Smooth muscle cell (in vitro differentiated cells): ENCODE results near the gene TDRD9. TPM values are rescaled to one million over a fixed set of nuclear protein-coding genes. Genes with fewer than 3 reads are reported as not detected.

Experiments used
- DNase-seq: peaks from one replicate; lab custom pipeline; 2025; ENCODE audit not compliant: unreplicated experiment; lab: John Stamatoyannopoulos, UW
- H2AFZ ChIP-seq: fragments of 200-600 bp; sonication (generic); 2 replicates; pipeline ENCODE4 v1.6.0; 2016; ENCODE audit warnings: antibody characterized with exemption, low read depth, mild to moderate bottlenecking
- H3F3A ChIP-seq: fragments of 200-600 bp; sonication (generic); 2 replicates; pipeline ENCODE4 v1.6.0; 2017; ENCODE audit warnings: antibody characterized with exemption, low read depth
- H3K27ac ChIP-seq: fragments of 200-600 bp; sonication (generic); 2 replicates; pipeline ENCODE4 v1.5.1; 2016; ENCODE audit warnings: low read depth, mild to moderate bottlenecking
- H3K27me3 ChIP-seq: fragments of 200-600 bp; sonication (generic); 2 replicates; pipeline ENCODE4 v1.6.1; 2016; ENCODE audit warnings: low read depth, mild to moderate bottlenecking
- H3K36me3 ChIP-seq: fragments of 200-600 bp; sonication (generic); 2 replicates; pipeline ENCODE4 v1.5.1; 2016; ENCODE audit warnings: low read depth
- H3K4me1 ChIP-seq: fragments of 200-600 bp; sonication (generic); 2 replicates; pipeline ENCODE4 v1.5.1; 2016; ENCODE audit warnings: low read depth
- H3K4me2 ChIP-seq: fragments of 200-600 bp; sonication (generic); 2 replicates; pipeline ENCODE4 v1.6.0; 2016; ENCODE audit warnings: mild to moderate bottlenecking
- H3K4me3 ChIP-seq: fragments of 200-600 bp; sonication (generic); 2 replicates; pipeline ENCODE4 v1.5.1; 2016; ENCODE audit warnings: mild to moderate bottlenecking
- H3K79me2 ChIP-seq: fragments of 200-600 bp; sonication (generic); 2 replicates; pipeline ENCODE4 v1.6.0; 2016; ENCODE audit warnings: low read depth, mild to moderate bottlenecking
- H3K9ac ChIP-seq: fragments of 200-600 bp; sonication (generic); 2 replicates; pipeline ENCODE4 v1.6.0; 2016; ENCODE audit warnings: low read depth
- H3K9me3 ChIP-seq: fragments of 200-600 bp; sonication (generic); replicated peaks from 2 replicates; pipeline ENCODE4 v1.5.1; 2016; ENCODE audit warnings: low read depth
- H4K20me1 ChIP-seq: fragments of 200-600 bp; sonication (generic); 2 replicates; pipeline ENCODE4 v1.6.0; 2016; ENCODE audit warnings: low read depth
- CTCF ChIP-seq: fragments of 200-600 bp; sonication (generic); IDR thresholded peaks from 2 replicates; pipeline ENCODE4 v1.5.1; 2017; ENCODE audit warnings: borderline replicate concordance, mild to moderate bottlenecking, antibody characterized with exemption; ENCODE audit not compliant: insufficient read depth, poor library complexity, severe bottlenecking
- WGBS: methylation state at CpG from one replicate; pipeline ENCODE4 v1.1.7; 2016; ENCODE audit warnings: low lambda C conversion rate; 5-methylcytosine and 5-hydroxymethylcytosine counted together
- polyA plus RNA-seq: library from polyadenylated mRNA; unstranded; fragments of >200 nt; fragmentation: Nextera tagmentation; extraction: Ambion mirVana; gene quantifications from 2 replicates; pipeline ENCODE4 v1.2.1, GENCODE V29; 2016
- total RNA-seq: library from RNA; depleted of rRNA; stranded (reverse); fragments of >200 nt; gene quantifications from 2 replicates; pipeline ENCODE4 v1.2.3, GENCODE V29; 2014

The TDRD9 gene
- total and polyA plus RNA-seq, 2 experiments from 2014 or later: 1.0 TPM; not detected in 1

- TF ChIP-seq CTCF: peak; percentile 99
- H3K27me3 ChIP-seq: no peaks in the 10 kb centered on the region
- no peak overlapping the region for H3K4me2 ChIP-seq
- 2% methylated on average over 7 of the region's 7 CpGs for WGBS
- H3K27ac ChIP-seq: no peak overlapping the region
- no peaks in the 10 kb centered on the region for H3K9me3 ChIP-seq
- H3K79me2 ChIP-seq: no peaks in the 10 kb centered on the region
- H3K4me3 ChIP-seq: no peak overlapping the region
- H3K9ac ChIP-seq: no peak overlapping the region
- no peak overlapping the region for H2AFZ ChIP-seq
- DNase-seq: peak; percentile 70
- H4K20me1 ChIP-seq: no peaks in the 10 kb centered on the region
- no peaks in the 10 kb centered on the region for H3K4me1 ChIP-seq
- no peaks in the 10 kb centered on the region for H3K36me3 ChIP-seq
- H3F3A ChIP-seq: no peaks in the 10 kb centered on the region
Measured at GRCh38 chr14:104078031-104078455, 149.8 kb downstream of the TDRD9 start.

DNA sequence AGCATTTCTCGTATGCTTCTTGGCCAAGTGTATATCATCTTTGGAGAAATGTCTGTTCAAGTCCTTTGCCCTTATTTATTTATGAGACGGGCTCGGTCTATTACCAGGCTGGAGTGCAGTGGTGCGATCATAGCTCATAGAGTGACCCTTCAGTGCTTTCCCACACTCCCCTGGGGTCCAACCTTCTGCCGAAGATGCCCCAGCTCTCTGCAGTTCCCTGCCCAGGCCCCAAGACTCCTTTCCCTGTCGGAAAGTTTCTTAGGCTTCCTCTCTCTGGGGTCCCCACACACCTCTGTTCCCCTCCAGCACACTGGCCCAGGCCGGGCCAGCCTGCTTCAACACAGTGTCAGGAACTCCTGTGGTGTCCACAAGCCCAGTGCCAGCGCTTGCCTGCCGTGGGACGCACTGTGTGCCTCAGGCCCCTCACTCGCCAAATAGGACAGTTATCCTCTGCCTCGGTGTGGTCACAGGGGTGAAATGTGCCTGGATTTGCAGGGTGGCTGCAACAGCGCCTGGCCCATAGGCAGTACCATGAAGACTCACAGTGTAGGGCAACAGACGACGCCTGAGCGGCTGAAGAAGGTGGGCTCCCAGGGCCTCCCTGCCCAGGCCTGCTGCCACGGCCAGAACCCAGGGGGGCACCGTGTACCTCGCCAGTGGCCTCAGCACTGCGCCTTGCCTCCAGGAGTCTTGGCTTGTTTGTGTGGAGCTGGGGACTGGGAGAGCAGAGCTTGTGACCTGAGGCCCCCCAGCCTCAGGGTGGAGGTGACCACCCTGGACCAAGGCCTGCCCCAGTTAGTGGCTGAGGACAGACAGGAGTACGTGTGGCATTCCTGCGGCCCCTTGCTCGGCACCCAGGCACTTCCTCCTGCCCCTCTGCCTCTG is 152.4 kb downstream of the TDRD9 start:
- Histone ChIP-seq H3K27ac (no peak overlapping the region), H2AFZ (no peak overlapping the region), H3K4me3 (no peak overlapping the region), H3K9me3 (no peaks in the 10 kb centered on the region), H3K9ac (no peak overlapping the region), H3K4me1 (peaks cover 3% of the 10 kb centered on the region), H3K4me2 (no peak overlapping the region), H3K27me3 (no peaks in the 10 kb centered on the region), H3K36me3 (no peaks in the 10 kb centered on the region), H4K20me1 (no peaks in the 10 kb centered on the region), H3K79me2 (no peaks in the 10 kb centered on the region), H3F3A (no peaks in the 10 kb centered on the region)
- no peak for DNase-seq
- 95% methylated on average over 23 of the region's 23 CpGs for WGBS
- no peak for TF ChIP-seq CTCF

GRCh38 chr14:104081261-104081835 is 153.1 kb downstream of the TDRD9 start:
- H3K36me3 ChIP-seq: no peaks in the 10 kb centered on the region
- H2AFZ ChIP-seq: no peak overlapping the region
- H3K4me1 ChIP-seq: peaks cover 3% of the 10 kb centered on the region
- H4K20me1 ChIP-seq: no peaks in the 10 kb centered on the region
- H3K27me3 ChIP-seq: no peaks in the 10 kb centered on the region
- H3K9me3 ChIP-seq: no peaks in the 10 kb centered on the region
- H3K4me3 ChIP-seq: no peak overlapping the region
- no peaks in the 10 kb centered on the region for H3F3A ChIP-seq
- no peak overlapping the region for H3K9ac ChIP-seq
- no peak overlapping the region for H3K27ac ChIP-seq
- WGBS: 97% methylated on average over 17 of the region's 17 CpGs
- H3K4me2 ChIP-seq: no peak overlapping the region
- no peaks in the 10 kb centered on the region for H3K79me2 ChIP-seq
- DNase-seq: no peak
- TF ChIP-seq CTCF: no peak
